ENCODE results near the gene ALG9. TPM values are rescaled to one million over a fixed set of nuclear protein-coding genes. Genes with fewer than 3 reads are reported as not detected.

Gene ALG9
- total and polyA plus RNA-seq, 10 of the 15 experiments (the other 5 are each of a cell fraction or from before 2014, with no cell fraction given), result 10.8 to 41.6 (median 25.5) TPM

- no peak within 1 kb of the TSS for H2AFZ ChIP-seq (ENCODE audit: control insufficient read depth, low read depth, low read length)
- RAD21 ChIA-PET (ENCODE audit: unreplicated experiment), result no interaction called here
- in situ Hi-C loops (cut with MboI), result no loop called here
- intact Hi-C loops (cut with micrococcal nuclease; ENCODE audit: unreplicated experiment), result no loop called here
- no peak within 1 kb of the TSS for H3K4me3 ChIP-seq
- no peaks in the 10 kb centered on the region for H4K20me1 ChIP-seq (ENCODE audit: control insufficient read depth, insufficient read depth)
- TF ChIP-seq TCF12 (IDR thresholded peaks at IDR 0.05; ENCODE audit: low read depth, low read length) (no peak), ZBTB33 (IDR thresholded peaks at IDR 0.05) (no peak), MEF2A (IDR thresholded peaks at IDR 0.05; ENCODE audit: insufficient read depth, low read depth, low read length) (no peak), MLLT1 (IDR thresholded peaks at IDR 0.05) (no peak), GABPA (IDR thresholded peaks at IDR 0.05; ENCODE audit: low read depth) (no peak), BCL3 (IDR thresholded peaks at IDR 0.05; ENCODE audit: borderline replicate concordance, insufficient read depth, low read depth, low read length, poor library complexity, severe bottlenecking) (no peak), RB1 (IDR thresholded peaks at IDR 0.05; ENCODE audit: borderline replicate concordance) (no peak), RCOR1 (conservative IDR thresholded peaks at IDR 0.05; ENCODE audit: low read depth, low read length) (no peak)
- no peak within 1 kb of the TSS for H3K27ac ChIP-seq (ENCODE audit: control insufficient read depth, insufficient read depth)
- CTCF ChIA-PET, result interaction anchor here (1.4 kb wide), 1 partner anchor 14 kb away, joined by 5 read pairs; no protein-coding TSS in a partner anchor
- no peaks in the 10 kb centered on the region for H3K9me3 ChIP-seq (replicated peaks; ENCODE audit: control insufficient read depth, insufficient read depth, low read length)
- H3K4me1 ChIP-seq (ENCODE audit: control insufficient read depth, insufficient read depth, low read length), result no peaks in the 10 kb centered on the region
- no peak within 1 kb of the TSS for H3K4me2 ChIP-seq (ENCODE audit: control insufficient read depth, insufficient read depth)
- SMC1A ChIA-PET (ENCODE audit: uncharacterized antibody, unreplicated experiment), result no interaction called here
- 27% methylated on average over 12 of the region's 26 CpGs for WGBS (ENCODE audit: insufficient coverage, insufficient replicate concordance, low lambda C conversion rate, missing lambda C conversion rate)
- no peaks in the 10 kb centered on the region; a peak in 2 of 4 replicates for H3K27me3 ChIP-seq (replicated peaks in 1 of 2; ENCODE audit: control insufficient read depth in 2 of 2, insufficient read depth in 2 of 2, low read length in 1 of 2)
- no peak for ATAC-seq
- no peak for DNase-seq (ENCODE audit: low read depth, low spot score)
- H3K9ac ChIP-seq (ENCODE audit: control insufficient read depth, insufficient read depth, low read length), result no peak within 1 kb of the TSS
- H3K36me3 ChIP-seq (ENCODE audit: control insufficient read depth in 2 of 2, insufficient read depth in 2 of 2, low read length in 1 of 2), result no peaks in the 10 kb centered on the region
- no TSS peak for BruUV-seq (replicated peaks)
- H3K79me2 ChIP-seq (ENCODE audit: control insufficient read depth, insufficient read depth, low read length), result no peaks in the 10 kb centered on the region
- POLR2A ChIA-PET, result interaction anchor here (0.6 kb wide), 1 partner anchor 17 kb away, joined by 3 read pairs; no protein-coding TSS in a partner anchor
- no peak for FAIRE-seq
Observed at GRCh38 chr11:111912535-111912934, 41.2 kb upstream of the ALG9 start, which contains the start of gene HSPB2. Gene HSPB2, plus strand, starts transcription at chr11:111912734. Its CDS starts 96 bp downstream, at chr11:111912830.

Measured in GM12878 (cell line).